Anterior cingulate cortex (tissue), 58 donors: ENCODE data around the gene USP51.
A peak's percentile ranks its signal among the peaks of the same experiment; 100 is the strongest.
"Not testable (repeated sequence)": the region's sequence is repeated elsewhere in the genome, so short reads cannot be mapped to it uniquely, and the experiment has no call there.

Experiments used
- DNase-seq, 58 donors: peaks; one replicate each; lab custom pipeline; 2025; lab: John Stamatoyannopoulos, UW

USP51 gene

DNA sequence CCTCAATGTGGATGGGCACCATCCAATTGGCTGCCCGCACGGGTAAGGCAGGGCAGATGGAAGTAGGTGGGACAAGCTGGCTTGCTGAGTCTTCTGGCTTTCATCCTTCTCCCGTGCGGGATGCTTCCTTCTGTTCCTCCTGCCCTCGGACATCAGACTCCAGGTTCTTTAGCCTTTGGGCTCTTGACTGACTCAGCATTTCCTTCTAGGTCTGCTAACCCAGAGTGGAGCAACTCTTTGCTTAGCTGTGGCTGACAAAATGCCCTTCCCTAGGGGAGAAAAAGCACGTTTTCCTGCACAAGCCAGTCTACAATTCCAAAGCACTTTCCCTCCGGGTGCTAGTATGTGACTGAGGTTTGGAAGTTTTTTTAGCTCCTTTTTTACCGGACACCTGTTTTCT, 9.7 kb downstream of the USP51 start:
- DNase-seq, result not testable (repeated sequence)

GRCh38 chrX:55465791-55466190, 23.9 kb downstream of the USP51 start:
- not testable (repeated sequence) for DNase-seq

DNA sequence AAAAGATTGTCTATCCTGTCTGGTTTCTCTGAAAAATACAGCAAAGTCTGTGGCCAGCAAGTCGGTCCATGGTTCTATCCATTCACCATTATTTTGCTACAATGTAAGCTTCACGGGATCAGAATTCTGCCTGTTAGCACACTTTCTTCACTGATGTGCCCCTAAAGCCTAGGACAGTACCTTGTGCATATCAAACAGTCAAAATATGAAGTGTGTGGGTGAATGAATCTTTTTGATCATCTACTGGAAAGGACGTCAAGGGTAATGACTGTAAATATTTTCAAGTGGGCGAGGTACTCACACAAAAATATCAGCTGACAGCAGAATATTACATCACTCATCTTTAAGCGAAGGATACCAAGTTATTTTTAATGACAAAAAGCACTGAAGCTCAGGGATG, 24.5 kb downstream of the USP51 start:
- not testable (repeated sequence) for DNase-seq

GRCh38 chrX:55464050-55464449, 25.6 kb downstream of the USP51 start:
- DNase-seq, result not testable (repeated sequence)

DNA sequence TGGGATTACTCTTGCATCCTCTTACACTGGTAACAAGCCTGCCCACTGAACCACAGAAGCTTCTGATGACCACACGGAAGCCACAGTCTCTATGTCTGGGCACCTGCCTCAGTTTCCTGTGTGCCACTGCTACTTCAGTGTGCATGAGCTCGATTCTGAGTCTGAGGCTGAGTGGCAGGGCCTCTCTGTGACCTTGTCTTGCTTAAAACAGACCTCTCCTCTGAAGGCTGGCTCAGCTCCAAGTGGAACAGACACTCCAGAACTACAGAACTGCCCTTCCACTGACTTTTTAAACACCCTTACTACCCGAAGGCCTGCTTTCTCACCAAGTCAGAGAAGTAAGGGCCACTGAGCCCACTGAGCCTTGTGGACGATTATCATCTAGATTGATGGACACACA, 29.7 kb downstream of the USP51 start:
- not testable (repeated sequence) for DNase-seq

- DNase-seq, result not testable (repeated sequence)
Measured at GRCh38 chrX:55459426-55459825, 30.2 kb downstream of the USP51 start.

DNA sequence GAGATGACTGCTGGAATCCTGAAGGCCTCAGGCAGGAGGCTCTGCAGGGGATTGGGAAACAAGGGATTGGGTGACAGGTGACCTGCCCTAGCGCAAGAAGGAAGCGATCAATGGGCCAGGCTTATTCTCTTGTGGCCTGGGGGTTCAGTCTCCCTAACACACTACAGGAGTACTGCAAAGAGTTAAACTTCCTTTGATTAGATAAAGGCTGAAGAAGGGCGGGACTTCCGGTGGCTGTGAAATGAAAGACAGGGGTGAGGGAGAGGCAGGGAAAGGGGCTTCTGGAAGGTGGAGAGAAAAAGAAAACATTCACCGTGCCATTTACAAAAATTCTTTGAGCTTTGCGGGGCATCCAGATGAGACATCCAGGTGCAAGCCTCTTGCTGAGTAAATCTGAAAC, 33.9 kb downstream of the USP51 start:
- DNase-seq, result not testable (repeated sequence)

DNA sequence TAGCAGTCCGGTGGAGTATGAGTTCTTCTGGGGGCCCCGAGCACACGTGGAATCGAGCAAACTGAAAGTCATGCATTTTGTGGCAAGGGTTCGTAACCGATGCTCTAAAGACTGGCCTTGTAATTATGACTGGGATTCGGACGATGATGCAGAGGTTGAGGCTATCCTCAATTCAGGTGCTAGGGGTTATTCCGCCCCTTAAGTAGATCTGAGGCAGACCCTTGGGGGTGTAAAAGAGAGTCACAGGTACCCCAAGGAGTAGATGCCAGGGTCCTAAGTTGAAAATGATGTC, 36.9 kb downstream of the USP51 start:
- DNase-seq, result no peak

DNA sequence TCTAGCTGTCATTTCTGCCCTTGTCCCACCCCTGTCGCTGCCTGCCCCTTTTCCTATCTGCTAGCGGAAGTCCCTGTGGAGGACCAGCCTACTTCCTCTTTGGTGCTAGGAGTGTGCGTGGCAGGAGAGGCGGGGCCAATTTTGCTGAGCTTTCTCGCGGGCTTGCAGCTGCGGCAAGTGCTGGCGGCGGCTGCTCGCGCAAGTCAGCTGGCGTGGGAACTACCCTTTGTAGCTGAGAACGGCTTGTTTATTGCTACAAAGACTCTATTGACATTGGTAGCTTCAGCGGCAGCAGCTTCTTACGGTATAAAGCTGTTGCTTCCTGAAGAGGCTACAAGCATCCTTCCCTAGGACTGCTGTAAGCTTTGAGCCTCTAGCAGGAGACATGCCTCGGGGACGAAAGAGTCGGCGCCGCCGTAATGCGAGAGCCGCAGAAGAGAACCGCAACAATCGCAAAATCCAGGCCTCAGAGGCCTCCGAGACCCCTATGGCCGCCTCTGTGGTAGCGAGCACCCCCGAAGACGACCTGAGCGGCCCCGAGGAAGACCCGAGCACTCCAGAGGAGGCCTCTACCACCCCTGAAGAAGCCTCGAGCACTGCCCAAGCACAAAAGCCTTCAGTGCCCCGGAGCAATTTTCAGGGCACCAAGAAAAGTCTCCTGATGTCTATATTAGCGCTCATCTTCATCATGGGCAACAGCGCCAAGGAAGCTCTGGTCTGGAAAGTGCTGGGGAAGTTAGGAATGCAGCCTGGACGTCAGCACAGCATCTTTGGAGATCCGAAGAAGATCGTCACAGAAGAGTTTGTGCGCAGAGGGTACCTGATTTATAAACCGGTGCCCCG, 37.4 kb downstream of the USP51 start, which contains the start of gene MAGEH1:
Gene MAGEH1 (plus strand): TSS at position 138 of the 843 bp plus-strand sequence. CDS start 248 bp downstream, at position 386.
- DNase-seq, result peak; percentile 10 to 90 (median 83)

- DNase-seq, result peak in 5 of 58 donors; percentile 25 to 65 (median 56)
Measured at GRCh38 chrX:55451626-55451989, 38.0 kb downstream of the USP51 start.

DNA sequence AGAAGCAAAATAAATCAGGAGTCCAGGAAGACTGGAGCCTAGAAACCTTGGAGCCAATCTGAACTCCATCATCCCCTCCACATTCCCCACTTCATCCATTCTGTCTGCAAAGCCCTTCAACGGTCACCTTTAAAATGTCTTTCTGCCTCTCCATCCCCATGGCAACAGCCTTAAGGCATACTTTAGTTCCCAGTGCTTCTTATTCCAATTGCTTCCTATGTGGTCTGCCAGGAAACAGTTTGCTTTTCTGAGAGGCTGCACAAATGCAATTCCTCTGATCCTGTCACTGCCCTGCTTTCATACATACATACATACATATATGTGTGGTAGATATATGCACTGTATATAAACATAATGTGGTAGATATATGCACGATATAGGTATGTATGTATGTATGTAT, 38.5 kb downstream of the USP51 start:
- DNase-seq, result peak in 1 of 58 donors; percentile 0

DNA sequence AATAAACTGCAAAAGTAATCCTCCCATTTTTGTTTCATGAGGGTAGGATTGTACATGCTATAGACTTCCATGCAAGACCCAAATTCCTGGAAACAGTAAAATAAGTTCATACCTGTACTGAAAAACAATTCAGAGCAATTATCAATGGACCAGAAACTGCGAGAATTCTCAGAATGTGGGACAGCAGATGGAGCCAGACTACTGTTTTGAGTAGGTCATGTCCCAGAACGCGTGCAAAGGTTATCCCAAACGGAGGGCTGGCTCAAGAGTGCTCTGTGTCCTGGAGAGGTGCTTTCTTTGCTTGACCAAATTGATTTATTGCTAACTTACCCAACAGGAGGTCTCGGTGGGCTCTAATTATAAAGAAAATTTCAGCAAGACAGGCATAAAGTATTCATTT, 39.4 kb downstream of the USP51 start:
- DNase-seq, result peak in 3 of 58 donors; percentile 0

DNA sequence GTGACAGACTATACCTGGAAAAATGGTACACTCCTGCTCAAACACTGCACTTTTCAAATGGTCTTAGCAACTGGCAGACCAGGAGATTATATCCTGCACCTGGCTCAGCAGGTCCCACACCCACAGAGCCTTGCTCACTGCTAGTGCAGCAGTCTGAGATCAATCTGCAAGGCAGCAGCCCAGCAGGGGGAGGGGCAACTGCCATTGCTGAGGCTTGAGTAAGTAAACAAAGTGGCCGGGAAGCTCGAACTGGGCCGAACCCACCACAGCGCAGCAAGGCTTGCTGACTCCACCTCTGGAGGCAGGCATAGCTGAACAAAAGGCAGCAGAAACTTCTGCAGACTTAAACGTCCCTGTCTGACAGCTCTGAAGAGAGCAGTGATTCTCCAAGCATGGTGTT, 46.2 kb downstream of the USP51 start:
- DNase-seq, result not testable (repeated sequence)
